HG02970 (cell line): ENCODE data around the gene HIBCH.
"Not testable (repeated sequence)": the region's sequence is repeated elsewhere in the genome, so short reads cannot be mapped to it uniquely, and the experiment has no call there.

Source experiments
- ATAC-seq: cut with Tn5 transposase; IDR thresholded peaks from one replicate; pipeline ENCODE4 v1.9.1; 2021; ENCODE audit warnings: mild to moderate bottlenecking, moderate library complexity, moderate number of reproducible peaks; ENCODE audit not compliant: unreplicated experiment, low FRiP score

The HIBCH gene

DNA sequence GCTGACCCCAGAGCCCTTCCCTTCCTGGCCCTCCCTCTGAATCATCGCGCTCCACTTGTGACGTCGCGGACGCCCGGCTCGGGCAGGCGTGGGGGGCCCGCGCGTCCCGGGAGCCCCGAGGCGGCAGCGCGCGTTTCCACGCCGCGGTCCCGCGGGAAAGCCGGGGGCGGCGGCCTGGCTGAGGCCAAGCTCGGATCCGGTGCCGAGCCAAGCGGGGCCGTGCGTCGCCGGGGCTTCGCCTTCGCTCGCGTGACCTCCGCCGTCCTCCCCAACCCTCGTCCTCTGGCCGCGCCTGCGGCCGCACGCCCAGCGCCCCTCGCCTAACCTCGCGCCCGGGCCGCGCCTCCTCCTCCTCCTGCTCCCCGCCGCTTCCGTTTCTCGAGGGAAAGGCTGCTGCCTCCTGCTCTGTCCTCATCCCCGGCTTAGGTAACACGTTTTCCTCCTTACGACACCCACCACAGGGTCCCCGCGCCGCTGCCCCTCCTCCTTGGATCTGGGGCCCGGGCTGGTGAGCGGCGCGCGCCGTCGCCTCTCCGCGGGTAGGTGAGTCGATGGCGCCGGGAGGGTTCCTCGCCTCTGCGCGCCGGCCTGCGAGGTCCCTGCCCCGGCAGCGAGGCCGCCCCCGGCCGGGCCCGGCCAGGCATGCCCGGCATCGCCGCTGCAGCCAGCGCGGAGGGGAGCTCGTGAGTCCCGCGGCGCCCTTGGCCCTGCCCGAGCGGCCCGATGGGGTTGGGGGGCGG, 24.1 kb upstream of the HIBCH start, which contains the start of gene INPP1:
INPP1 (plus strand) TSS at position 54 of the 740 bp plus-strand sequence. CDS start 16,514 bp downstream, outside the sequence.
- ATAC-seq: peak; percentile 40

DNA sequence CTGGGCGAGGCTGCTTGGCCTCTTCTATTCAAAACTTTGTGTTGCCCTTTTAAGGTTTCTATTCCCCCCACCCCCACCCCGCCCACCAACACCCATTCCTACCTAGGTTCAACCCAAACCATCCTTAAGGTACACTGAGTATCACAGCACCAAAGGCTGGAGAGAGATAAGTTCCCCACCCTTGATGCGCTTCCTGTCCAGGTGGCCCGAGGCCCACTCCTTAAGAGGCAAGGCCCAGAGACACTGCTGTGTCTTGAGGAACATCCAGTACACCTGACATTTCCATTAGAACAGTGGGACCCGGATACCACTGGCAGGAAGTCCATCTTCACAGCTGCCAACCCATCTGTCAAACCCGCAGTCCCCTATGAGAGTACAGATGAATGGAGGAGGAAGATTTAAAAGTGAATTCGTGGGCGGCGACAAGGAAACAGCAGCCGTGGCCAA, 23.5 kb upstream of the HIBCH start:
- peak; percentile 32 for ATAC-seq

DNA sequence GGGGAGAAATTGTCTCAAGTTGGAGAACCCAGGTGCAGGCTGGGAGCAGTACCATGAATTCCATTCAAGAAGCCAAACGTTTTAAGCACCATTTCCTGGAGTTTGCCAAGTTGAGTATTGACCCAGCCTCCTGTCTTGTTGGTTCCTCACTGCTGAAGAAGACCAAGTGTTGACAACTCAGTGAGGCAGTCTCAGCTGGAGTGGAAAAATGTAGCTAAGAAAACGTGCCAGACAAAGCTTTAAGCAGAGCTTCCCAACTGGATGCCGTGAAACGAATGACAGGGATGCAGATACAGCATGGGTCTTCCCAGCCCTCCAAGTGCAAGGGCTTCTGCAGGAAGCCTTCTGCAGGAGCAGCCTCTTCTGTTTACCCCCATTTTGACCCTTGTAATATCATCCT, 23.0 kb upstream of the HIBCH start:
- ATAC-seq: no peak

DNA sequence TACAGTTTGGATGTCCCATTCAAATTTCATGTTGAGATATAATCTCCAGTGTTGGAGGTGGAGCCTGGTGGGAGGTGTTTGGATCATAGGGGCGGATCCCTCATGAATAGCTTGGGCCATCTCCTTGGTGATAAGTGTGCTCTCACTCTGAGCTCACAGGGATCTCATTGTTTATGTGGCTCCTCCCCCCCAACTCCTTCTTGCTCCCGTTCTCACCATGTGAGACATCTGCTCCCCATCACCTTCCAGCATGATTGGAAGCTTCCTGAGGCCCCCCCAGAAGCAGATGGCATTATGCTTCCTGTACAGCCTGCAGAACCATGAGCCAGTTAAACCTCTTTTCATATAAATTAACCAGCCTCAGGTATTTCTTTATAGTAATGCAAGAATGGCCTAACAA, 20.7 kb upstream of the HIBCH start:
- no peak for ATAC-seq

DNA sequence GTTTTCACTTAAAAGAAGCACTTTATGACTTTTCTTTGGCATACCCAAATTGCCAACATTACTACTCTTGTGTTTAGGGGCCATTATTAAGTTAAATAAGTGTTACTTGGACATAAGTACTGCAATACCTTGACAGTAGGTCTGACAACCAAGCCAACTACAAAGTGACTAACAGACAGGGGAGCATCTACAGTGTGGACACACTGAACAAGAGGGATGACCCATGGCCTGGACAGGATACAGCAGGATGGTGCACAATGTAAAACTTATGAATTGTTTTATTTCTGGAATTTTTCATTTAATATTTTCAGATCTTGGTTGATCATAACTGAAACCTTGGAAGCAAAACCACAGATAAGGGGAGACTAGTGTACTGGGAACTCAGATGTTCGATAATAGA, 19.8 kb upstream of the HIBCH start:
- no peak for ATAC-seq

DNA sequence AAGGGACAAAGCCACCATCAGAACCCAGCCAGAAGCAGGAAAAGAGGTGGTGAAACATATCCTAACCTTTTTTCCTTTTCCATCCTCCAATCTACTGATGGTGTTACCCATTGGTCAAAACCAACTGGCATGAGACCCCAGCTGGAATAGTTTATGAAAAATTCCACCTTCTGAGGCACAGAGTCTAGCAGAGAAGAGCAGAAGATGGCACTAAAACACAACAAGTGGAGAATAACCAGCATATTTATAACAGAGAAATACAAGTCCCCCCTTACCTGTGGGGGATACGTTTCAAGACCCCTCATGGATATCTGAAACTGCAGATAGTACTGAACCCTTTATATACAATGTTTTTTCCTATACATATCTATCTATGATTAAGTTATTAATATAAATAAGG, 18.8 kb upstream of the HIBCH start:
- ATAC-seq: no peak

DNA sequence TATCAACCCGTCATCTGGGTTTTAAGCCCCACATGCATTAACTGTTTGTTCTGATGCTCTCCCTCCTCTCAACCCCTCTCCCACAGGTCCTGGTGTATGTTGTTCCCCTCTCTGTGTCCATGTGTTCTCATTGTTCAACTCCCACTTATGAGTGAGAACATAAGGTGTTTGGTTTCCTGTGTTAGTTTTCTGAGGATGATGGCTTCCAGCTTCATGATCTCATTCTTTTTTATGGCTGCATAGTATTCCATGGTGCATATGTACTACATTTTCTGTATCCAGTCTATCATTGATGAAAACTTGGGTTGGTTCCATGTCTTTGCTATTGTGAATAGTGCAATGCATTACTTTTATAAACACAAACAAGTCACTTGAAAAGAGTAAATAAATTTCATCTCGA, 16.8 kb upstream of the HIBCH start:
- no peak for ATAC-seq

DNA sequence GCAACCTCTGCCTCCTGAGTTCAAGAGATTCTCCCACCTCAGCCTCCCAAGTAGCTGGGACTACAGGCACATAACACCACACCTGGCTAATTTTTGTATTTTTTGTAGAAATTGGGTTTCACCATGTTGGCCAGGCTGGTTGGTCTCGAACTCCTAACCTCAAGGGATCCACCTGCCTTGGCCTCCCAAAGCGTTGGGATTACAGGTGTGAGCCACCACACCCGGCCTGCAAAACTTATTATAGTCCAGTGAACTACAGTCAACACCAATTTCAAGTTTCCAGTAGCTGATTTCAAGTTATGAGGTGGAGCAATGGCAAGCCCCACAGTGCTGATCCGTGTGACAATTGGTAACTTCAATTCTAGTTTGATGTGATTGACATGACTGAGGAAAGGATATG, 16.0 kb upstream of the HIBCH start:
- ATAC-seq: not testable (repeated sequence)

DNA sequence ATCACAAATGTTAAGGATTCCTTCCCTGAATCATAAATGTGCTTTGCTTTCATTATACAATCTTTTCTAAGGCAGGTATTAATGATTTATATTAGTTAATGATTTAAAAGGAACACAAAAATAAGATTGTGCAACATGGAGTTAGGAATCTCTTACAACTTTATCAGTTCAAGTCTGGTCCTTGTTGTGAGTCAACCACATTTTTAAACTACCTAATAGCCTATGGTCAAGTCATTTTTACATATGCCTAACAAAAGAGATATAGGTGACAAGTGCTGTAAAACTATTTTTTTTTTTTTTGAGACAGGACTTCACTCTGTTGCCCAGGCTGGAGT, 15.6 kb upstream of the HIBCH start:
- ATAC-seq: no peak

DNA sequence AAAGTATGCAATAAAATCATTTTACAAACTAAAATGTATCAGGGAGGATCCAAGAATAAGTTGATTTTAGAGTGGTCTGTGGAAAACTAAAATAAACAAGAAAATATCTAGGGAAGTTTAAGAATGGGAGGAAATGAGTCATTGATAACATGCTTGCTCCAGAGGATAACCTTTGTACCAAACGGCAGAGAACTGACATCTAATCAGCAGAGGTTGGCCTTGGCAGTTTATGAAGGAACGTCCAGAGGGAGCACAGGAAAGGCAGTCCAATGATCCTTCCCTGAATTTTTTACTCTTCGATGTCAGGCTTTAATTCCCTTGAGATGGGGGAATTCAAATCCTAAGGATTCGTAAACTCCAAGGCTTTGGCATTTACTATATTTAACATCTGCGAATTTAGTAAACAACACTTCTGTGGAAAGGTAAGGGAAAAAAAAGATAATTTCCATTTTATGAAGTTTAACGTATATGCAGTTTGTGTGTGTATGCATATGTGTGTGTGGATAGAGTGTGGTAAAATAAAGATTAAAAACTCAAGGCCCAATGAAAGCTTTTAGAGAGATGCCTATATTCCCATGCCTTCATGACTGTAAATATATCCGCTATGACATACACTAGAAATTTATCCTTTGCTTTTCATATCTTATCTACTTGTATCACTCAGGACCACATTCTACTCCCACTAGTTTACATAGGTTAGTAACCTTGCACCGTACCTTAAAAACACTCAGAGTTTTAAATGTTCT, 15.0 kb upstream of the HIBCH start:
- ATAC-seq: no peak

DNA sequence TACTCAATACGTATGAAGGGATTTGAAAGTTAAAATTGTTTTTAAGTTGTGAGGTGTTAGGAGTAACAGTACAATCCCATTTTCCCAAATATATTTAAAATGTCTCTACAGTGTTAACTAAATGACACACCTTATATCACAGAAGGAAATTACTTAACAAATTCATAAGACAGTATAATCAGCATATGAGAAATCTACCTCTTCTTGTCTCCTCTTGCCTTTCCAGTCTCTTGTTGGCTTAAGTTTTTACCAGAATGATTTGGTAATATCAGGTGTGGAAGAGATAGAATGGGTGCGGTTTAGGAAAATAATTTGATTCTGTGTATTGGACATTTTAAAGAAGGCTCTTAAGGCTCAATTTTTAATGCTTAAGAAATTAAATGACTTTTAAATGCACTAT, 14.3 kb upstream of the HIBCH start:
- ATAC-seq: no peak

DNA sequence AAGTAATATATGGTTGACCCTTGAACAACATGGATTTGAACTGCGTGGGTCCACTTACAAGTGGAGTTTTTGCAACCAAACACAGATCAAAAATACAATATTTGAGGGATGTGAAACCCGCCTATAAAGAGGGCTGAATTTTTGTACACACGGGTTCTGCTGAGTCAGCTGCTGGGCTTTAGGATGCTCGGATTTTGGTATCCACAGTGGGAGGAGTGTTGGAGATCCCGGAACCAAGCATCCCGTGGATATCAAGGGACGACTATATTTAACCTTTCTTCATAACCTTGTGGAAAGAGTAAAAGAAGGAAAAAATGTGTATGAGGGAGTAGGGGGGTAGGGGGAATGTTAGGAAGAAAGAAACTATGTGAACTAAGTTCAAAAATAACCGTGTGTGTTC, 13.8 kb upstream of the HIBCH start:
- ATAC-seq: no peak

DNA sequence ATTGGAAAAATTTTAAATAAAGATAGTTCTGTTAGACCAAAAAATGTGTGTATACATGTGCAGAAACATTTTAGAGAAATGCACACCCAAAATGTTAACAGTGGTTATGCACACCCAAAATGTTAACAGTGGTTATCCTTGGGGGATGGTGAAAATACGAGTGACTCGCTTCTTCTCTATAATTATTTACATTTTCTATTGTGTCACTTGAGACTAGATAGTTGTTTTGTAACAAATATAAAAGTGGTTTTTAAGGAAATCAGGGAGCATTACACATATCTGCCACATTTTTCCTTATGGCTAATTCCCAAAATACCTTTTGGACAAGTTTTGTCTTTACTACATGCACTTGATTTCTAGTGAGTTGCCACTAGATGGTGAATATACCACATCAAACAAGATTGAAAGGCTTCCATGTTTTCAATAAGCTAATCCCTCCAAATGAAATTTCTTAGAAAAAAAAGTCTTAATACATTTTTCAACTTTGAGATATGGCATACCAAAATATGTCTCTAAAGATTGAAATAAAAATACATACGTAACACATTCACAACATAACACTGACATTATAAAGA, 9.0 kb upstream of the HIBCH start:
- ATAC-seq: no peak

DNA sequence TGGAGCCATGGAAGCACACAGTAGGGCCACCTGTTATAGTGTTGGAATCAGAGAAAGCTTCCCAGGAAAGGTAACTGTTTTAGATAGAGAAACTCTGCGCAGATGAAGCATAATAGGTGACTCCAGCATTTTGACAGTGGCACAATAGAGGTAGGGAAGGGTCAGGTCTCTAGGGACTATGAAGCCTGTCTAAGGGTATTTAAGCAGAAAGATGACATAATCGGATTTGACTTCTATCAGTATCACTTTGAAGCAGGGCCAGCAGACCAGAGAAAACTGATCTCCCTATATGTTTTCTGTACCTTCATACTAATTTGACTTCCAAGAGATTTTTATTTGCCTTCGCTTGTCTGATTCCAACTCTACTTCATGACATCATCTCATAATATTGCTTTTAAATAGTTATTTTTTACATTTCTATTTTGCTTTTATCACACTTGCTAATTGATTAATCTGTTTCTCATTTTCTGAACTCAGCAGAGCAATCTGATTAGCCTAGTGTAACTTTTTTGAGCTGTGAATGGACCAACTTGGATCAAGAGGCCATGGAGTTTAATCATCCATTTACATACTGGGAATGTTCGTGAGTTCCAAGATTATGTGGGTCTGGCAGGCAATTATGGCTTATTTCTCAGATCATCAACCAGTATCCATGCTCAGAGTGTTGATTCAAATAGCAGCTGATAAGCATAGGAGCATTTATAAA, 8.4 kb upstream of the HIBCH start:
- no peak for ATAC-seq

DNA sequence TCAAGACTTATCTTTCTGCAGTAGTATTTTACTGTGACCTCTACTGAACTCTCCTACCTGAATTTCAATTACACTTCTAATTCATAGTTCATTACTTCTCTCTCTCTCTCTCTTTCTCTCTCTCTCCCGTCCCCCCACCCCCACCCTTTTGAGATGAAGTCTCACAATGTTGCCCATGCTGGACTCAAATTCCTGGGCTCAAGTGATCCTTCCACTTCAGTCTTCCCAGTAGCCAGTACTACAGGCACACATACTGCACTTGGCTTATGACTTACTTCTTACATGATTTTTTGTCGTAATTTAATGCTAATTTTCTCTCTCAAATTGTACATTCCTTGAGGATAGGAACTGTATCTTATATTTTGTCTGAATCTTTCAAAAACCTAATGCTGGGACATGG, 6.0 kb upstream of the HIBCH start:
- no peak for ATAC-seq

DNA sequence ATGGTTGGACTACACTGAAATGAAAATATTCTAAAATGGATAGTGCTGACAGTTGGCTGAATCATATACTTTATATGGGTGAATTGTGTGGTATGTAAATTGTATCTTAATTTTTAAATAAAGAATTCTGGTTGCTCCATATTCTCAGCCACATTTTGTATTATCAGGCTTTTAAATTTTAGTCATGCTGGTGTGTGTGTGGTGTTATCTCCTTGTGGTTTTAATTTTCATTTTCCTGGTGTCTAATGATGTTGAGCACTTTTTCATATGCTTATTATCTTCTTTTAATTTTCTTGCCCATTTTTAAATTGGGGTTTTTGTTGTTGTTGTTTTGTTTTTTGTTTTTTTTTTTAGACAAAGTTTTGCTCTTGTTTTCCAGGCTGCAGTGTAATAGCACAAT, 3.8 kb upstream of the HIBCH start:
- no peak for ATAC-seq

DNA sequence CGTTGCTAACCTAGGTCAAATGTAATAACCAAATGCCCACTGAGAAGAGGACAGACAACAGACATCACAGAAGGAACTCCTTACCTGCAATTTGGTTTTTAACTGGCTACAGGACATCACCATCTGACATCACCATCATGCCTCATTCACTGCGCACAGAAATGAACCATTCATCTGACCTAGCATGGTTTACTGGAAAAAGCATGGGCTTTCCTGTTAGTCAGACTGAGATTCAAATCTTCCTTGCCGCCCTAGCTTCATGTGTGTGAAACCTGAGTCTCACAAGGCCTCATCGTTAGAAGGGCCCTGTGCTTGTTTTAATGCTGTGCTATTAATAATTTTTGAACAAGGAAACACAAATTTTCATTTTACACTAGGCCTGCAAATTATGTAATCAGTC, 1.1 kb upstream of the HIBCH start:
- ATAC-seq: no peak

DNA sequence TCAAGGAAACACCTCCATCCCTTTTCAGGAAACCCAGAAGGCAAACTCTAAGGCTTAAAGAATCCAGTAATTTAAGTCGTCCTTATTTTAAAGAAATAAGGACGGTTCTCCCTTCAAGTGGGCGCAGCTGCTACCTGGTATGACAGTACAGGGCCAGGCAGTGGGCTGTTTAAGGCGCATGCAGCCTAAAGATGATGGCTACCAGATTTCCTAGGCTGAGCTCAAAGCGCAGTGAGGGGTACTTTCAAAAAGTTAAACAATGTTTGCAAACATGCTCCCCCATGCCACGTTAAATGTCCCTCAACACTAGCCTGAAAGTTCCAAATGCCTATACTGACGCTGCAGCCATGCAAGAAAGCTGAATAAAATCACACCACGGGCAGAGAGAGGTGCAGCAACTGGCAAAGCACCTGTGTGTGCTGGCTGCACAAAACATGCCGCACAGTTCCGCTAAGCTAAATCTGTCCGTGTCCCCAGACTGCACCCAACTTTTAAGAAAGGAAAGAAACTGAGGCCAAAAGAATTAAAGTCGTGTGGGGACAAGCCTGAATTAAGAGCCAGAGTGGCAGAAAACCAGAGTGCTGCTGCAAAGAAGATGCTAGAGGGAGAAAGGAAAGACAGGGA, 583 bp downstream of the HIBCH start:
- ATAC-seq: peak; percentile 8

DNA sequence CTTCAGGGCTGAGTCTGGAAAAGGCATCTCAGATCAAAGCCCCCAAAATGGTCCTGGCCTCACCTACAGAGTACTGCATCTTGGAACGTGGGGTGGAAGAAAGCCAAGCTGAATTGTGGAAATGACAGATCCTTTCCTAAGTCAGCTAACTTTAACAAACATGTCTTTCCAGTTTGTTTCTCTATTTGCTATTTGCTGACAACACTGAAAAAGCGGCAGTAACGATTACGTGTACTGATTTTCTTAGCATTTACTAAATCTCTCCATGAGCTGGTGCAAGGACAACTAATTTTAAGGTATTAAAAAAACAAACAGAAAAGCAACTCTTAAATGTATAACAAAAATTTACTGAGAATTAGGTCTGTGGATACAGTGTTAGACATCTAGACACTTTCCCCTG, 1.1 kb downstream of the HIBCH start:
- ATAC-seq: no peak

DNA sequence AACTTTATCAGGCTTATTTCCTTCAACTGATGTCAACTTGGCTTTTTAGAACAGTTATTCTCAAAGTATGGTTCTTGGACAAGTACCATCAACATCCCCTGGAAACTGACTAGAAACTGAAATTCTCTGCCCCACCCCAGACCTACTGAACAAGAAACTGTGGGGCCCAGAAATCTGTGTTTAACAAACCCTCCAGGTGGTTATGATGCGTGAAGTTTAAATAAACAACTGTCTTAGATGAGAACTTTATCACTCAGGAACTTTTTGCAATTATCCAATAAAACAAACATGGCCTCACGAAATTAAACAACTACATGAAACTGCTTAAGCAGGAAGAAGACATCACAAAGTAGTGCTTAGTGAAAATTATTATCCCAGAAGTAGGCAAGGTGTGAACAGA, 4.4 kb downstream of the HIBCH start:
- no peak for ATAC-seq

DNA sequence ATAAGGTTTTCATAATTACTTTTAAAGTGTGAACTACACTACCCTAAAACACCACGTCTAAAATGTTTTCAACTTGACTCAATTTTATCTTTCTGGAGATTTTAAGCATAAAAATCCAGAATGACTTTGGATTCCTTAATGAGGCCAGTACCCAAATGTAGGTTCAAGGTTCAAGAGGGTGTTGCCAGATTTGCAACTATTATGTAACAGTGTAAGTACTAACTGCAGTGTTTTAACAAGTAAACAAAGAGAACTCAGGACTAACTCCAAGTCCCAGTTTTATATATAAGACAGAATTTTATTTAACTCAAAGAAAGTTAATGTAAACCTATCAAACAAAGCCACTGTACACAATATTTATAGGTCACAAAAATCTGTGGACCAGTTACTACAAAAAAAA, 5.7 kb downstream of the HIBCH start:
- ATAC-seq: no peak
